HCEC 1CT (cell line): ENCODE measurements around the gene FILIP1.

Experiments used
- DNase-seq: peaks from one replicate; pipeline ENCODE4 v3.0.0-alpha.2; 2017

The FILIP1 gene

GRCh38 chr6:75257343-75258087 is 236.1 kb downstream of the FILIP1 start:
- DNase-seq = no peak

GRCh38 chr6:75250552-75250951 is 243.0 kb downstream of the FILIP1 start:
- no peak for DNase-seq

- DNase-seq = no peak
These were observed 243.8 kb downstream of the FILIP1 start for GRCh38 chr6:75249837-75250236.

DNA sequence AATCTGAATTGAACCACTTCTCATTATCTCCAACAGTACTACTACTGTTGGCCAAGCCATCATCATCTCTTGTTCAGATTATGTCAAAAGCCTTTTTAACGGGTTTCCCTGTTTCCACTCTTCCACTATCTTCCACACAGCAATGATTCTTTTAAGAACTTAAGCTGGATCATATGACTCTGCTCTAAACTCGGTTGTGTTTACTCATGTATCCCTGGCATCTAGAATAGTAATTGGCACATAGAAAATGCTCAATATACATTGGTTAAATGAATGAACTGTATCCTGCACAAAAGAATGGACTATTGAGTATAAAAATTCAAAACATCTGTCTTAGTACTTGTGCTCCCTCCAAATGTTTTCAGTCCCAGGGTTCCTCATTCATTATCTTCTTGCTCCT is 247.2 kb downstream of the FILIP1 start:
- no peak for DNase-seq

GRCh38 chr6:75244063-75244584 is 249.5 kb downstream of the FILIP1 start:
- DNase-seq = peak; percentile 9

GRCh38 chr6:75243333-75244062 is 250.1 kb downstream of the FILIP1 start, which contains the start of gene COX7A2:
COX7A2 (minus strand) TSS chr6:75243801; CDS start chr6:75243734, 67 bp downstream.
- DNase-seq = peak; percentile 99
